NOMO-1 treated with DMSO at 0.1 percent for 48 hours (cell line): Measurements from ENCODE around the gene SLC2A4.
"Not testable (repeated sequence)": the region's sequence is repeated elsewhere in the genome, so short reads cannot be mapped to it uniquely, and the experiment has no call there.

Source experiments
- DNase-seq: peaks from one replicate; lab custom pipeline; 2025; ENCODE audit not compliant: unreplicated experiment; lab: John Stamatoyannopoulos, UW

SLC2A4 gene

DNA sequence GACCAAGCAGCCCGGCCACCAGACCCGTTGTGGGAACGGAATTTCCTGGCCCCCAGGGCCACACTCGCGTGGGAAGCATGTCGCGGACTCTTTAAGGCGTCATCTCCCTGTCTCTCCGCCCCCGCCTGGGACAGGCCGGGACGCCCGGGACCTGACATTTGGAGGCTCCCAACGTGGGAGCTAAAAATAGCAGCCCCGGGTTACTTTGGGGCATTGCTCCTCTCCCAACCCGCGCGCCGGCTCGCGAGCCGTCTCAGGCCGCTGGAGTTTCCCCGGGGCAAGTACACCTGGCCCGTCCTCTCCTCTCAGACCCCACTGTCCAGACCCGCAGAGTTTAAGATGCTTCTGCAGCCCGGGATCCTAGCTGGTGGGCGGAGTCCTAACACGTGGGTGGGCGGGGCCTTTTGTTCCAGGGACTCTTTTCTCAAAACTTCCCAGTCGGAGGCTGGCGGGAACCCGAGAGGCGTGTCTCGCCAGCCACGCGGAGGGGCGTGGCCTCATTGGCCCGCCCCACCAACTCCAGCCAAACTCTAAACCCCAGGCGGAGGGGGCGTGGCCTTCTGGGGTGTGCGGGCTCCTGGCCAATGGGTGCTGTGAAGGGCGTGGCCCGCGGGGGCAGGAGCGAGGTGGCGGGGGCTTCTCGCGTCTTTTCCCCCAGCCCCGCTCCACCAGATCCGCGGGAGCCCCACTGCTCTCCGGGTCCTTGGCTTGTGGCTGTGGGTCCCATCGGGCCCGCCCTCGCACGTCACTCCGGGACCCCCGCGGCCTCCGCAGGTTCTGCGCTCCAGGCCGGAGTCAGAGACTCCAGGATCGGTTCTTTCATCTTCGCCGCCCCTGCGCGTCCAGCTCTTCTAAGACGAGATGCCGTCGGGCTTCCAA, at the start of gene SLC2A4:
Gene SLC2A4 (plus strand): TSS at position 645 of the 879 bp plus-strand sequence. CDS start 217 bp downstream, at position 862.
- peak; percentile 84 for DNase-seq

DNA sequence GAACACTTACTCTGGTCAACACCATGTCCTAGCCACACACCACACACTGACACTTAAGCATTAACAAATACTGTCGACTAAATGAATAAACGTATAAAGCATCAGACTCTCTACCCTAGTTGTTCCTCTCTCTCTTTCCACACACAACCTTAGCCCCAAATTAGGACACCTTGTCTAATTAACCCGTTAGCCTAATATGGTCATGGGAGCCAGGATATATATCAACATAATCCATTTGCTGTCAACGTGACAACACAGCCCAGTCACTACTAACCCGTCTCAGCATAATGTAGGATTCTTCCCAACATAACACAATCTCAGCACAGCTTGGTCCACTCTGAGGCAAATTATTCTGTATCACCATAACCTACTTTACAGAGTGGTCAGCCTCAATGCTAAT, 49.4 kb upstream of the SLC2A4 start:
- no peak for DNase-seq

DNA sequence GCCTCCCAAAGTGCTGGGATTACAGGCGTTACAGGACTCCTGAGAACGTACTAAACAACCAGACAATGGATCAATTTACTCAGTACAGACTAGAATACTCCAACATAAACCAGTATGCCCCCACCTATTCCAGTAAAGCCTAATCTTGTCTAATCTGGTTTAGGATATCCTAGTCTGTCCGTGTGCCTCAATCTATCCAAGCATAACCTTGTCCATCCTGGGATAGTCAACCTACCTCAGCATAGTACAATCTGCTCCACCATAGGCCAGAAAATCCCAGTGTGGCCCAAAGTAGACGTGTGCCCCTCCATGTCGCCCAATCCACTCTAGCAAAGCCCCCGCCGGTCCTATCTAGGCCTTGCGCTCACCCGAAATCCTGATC, 47.8 kb upstream of the SLC2A4 start:
- no peak for DNase-seq

- peak; percentile 97 for DNase-seq
These were observed 47.2 kb upstream of the SLC2A4 start, which contains the start of gene DVL2 for GRCh38 chr17:7234083-7234951. Gene DVL2, minus strand, starts transcription at chr17:7234517. Its CDS starts 255 bp downstream, at chr17:7234262.

- no peak for DNase-seq
These were observed 45.5 kb upstream of the SLC2A4 start for GRCh38 chr17:7235693-7236665.

GRCh38 chr17:7236808-7237207, 44.7 kb upstream of the SLC2A4 start:
- no peak for DNase-seq

DNA sequence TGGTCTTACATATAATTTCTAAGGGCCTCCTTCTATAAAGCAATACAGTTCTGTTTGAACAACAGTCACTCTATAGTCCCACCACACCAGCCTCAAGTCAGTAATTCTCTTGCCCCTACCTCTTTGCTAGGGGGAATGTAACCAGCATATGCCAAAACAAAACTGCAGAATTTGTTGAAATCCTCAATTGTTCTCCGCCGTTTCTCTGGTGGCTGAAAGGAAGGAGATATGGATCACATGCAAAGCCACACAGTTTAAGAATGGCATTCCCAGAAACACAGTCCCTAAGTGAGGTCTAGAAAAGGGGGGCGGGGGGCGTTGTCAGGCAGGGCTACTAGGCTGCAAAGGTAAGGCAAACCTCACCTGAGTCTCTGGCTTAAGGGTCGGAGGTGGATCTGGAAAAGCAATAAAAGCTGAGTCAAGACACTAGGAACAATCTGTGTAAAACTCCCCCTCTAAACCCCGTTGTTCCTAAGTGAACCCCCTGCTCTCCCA, 44.2 kb upstream of the SLC2A4 start:
- no peak for DNase-seq

GRCh38 chr17:7237761-7238419, 43.6 kb upstream of the SLC2A4 start:
- peak; percentile 36 for DNase-seq

GRCh38 chr17:7238420-7239090, 43.0 kb upstream of the SLC2A4 start:
- no peak for DNase-seq

DNA sequence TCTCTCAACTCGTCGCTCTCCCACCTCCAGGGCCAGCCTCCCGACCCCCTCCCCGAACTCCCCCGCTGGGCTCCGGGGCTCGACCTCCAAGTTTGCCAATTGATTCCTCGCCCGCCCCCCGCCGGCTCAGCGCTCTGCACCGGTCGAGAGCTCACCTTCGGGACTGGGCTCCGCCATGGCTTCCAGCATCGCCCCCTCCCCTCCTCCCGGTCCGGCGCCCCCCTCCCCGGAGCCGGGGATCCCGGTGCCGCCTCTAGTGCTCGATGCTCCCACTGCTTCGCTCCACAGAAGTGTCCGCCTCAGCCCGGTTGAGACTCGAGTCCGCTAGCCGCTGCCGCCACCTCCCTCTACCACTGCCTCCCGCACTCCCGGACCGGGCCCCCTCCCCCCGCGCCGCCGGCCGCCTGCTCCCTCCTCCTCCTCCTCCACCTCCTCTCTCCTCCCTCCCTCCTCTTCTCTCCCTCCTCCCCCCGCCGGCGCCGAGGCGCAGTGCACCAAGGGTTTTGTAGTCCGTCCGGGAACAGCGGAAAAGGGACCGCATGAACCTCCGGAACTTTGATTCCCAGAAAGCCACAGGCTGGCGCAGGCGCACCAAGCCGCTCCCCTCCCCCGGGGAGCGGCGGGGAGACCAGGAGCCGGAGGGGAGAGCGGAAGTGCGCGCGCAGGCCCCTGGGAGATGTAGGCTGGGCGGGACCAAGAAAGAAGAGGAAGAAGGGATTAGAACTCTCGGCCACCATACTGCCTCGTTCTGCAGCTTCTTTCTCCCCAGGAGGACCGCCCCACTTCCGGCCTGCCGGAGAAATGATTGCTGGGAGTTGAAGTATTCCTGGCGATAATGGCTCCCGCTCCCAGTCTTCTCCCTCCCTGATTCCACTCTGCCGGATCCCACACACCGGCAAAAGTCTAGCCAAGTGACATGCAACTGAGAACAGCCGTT, 42.2 kb upstream of the SLC2A4 start, which contains the start of gene PHF23:
Gene PHF23 (minus strand): TSS at position 367 of the 937 bp plus-strand sequence. CDS start 178 bp downstream, at position 189.
- peak; percentile 99 for DNase-seq

DNA sequence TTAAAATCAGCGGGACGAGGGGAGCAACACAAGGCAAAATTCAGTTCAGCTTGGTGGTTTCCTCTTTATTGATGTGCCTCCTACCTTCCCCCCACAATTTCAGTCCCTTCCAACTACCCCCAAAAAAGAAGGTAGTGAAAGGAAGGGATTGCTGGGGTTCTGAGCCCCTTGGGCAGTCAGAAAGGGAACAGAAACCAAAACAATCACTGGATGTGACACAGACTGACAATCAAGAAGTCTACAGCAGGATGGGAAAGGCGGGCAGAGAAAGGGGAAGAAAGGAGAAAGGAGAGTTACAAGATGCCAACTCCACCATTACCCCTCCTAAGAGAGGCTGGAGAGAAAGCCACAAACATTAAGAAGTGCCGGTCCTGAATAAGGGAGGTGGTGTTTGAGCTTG, 41.1 kb upstream of the SLC2A4 start:
- DNase-seq: peak; percentile 85

GRCh38 chr17:7241090-7241733, 40.3 kb upstream of the SLC2A4 start:
- no peak for DNase-seq

- peak; percentile 74 for DNase-seq
These were observed 39.5 kb upstream of the SLC2A4 start, which contains the start of gene GABARAP for GRCh38 chr17:7241783-7242716. Gene GABARAP, minus strand, starts transcription at chr17:7242449. Its CDS starts 119 bp downstream, at chr17:7242330.

DNA sequence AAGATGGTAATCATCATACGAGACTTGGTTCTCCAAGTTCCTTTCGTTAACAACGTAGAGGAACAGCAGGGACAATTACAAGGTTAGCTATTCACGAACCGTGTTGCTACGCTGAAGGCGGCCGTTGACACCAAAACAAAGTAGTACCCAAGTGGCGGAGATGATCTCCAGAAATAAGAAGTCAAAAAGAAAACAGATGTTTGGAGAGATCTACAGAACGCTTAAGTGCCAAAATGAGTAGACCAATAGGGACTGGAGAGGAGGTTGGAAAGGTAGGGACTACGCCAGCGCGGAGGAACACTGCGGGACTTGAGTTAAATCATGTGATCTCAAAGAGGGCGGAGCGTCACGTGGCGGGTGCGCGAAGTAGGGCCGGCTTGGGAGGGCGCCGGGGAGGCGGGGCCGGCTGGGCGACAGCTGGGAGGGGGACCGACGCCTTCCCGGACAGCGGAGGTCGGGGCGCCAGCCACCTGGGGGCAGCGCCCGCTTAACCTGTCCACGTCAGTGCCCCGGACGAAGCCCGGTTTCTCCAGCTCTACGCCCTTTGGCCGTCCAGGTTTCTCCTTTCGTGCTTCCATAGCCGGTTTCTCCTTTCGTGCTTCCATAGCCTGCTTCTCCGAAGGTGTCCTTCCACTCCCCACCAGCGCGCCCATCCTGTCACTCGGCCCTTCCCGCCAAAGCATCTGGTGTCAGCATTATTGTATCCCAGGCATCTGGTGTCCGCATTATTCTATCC, 38.6 kb upstream of the SLC2A4 start:
- peak; percentile 87 for DNase-seq

DNA sequence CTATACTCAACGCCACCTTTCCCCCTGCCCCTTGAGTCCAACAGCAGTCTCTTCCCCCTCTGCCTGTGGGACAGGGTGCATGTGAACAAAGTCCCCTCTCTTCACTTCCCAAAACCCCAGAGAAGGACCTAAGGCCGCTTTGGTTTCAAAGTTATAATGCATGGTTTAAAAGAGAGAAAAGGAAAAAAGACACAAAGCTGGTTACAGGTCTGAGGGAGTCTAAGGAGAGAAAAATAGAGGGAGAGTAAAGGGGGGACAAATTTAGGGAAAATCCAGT, 38.1 kb upstream of the SLC2A4 start:
- DNase-seq: no peak

GRCh38 chr17:7243838-7244237, 37.7 kb upstream of the SLC2A4 start:
- DNase-seq: not testable (repeated sequence)
